Epithelial cell of proximal tubule (primary cell): ENCODE data around the gene ACSS1. TPM values are rescaled to one million over a fixed set of nuclear protein-coding genes. Genes with fewer than 3 reads are reported as not detected.

Experiments
- DNase-seq: peaks from one replicate; pipeline ENCODE4 v3.0.0-alpha.2; 2011; ENCODE audit warnings: low read depth
- H3K4me3 ChIP-seq: 2 replicates; pipeline ENCODE4 v1.5.1; 2011; ENCODE audit warnings: low read depth, mild to moderate bottlenecking, low read length
- total RNA-seq: library from RNA; depleted of rRNA; stranded (reverse); fragments of >200 nt; gene quantifications from 2 replicates; pipeline ENCODE4 v1.2.3, GENCODE V29; 2015
- TF ChIP-seq, protein P1 (sequence below): conservative IDR thresholded peaks from 2 replicates; pipeline ENCODE4 v1.5.1; 2012; ENCODE audit warnings: low read depth, mild to moderate bottlenecking, low read length

The ACSS1 gene
- total RNA-seq, 1 donor from 2014 or later = 3.9 TPM

DNA sequence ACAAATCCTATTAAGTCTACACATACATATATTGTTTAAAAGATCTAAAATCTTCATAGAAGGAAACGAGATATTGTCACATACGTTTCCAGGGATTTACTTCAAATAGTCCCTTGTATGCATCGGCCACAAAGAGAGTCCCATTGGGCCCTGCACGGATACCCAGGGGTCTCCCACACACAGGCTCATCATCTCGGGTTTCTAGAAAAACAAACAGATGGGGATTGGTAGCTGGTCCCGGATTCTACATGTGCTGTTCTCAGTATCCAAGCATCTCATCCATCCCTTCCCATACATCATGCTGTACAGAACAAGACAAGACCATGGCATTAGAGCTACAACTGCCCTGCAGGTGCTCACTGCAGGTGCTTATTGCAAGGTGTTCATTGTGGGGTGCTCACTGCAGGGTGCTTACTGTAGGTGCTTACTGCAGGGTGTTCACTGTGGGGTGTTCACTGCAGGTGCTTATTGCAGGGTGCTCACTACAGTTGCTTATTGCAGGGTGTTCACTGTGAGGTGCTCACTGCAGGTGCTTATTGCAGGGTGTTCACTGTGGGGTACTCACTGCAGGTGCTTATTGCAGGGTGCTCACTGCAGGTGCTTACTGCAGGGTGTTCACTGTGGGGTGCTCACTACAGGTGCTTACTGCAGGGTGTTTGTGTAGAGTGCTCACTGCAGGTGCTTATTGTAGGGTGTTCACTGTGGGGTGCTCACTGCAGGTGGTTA lies 86.4 kb downstream of the ACSS1 start:
- no peak overlapping the region for H3K4me3 ChIP-seq
- TF ChIP-seq, protein P1, sequence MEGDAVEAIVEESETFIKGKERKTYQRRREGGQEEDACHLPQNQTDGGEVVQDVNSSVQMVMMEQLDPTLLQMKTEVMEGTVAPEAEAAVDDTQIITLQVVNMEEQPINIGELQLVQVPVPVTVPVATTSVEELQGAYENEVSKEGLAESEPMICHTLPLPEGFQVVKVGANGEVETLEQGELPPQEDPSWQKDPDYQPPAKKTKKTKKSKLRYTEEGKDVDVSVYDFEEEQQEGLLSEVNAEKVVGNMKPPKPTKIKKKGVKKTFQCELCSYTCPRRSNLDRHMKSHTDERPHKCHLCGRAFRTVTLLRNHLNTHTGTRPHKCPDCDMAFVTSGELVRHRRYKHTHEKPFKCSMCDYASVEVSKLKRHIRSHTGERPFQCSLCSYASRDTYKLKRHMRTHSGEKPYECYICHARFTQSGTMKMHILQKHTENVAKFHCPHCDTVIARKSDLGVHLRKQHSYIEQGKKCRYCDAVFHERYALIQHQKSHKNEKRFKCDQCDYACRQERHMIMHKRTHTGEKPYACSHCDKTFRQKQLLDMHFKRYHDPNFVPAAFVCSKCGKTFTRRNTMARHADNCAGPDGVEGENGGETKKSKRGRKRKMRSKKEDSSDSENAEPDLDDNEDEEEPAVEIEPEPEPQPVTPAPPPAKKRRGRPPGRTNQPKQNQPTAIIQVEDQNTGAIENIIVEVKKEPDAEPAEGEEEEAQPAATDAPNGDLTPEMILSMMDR = no peak
- DNase-seq = no peak

DNA sequence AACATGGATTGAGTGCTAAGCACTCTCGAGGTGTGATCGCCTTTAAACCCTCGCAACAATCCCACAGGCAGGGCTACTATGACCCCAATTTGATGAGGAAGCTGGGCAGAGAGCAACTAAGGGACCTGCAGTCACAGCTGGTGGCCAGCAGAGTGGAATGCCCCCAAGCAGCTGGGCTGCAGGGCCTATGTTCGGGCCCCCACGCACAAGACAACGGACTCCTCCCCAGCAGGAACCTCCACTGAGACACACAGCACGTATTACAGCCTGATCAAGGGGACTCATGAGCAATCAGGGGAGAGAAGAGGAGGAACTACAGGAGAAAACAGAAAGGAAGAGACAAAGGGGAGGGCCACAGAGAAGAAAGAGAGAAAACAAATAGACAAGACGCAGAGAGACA lies 87.2 kb downstream of the ACSS1 start:
- TF ChIP-seq, protein P1 = no peak
- DNase-seq = no peak
- no peak overlapping the region for H3K4me3 ChIP-seq

DNA sequence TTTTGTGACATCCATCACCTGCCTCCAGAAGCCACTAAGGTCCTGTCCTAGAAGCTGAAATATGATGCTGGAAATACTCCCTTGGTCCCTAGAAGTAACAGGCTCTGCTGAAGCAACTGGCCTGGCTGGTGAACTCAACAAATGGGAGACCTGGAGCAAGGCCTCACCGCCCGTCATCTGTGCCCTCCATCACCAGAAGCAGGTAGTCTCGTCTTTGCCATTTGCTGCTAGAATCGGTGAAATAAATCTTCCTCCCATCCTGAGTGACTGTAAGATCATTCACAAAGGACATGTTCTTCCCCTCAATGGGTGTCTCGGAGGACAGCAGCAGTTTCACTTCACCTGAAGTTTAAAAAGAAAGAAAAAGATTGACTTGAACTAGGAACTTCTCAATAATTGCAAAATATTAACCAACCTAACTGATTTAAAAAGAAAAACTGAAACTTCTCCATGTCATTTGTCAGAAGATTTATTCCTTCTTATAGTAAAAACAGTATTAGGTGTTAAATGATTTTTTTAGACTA lies 87.8 kb downstream of the ACSS1 start:
- TF ChIP-seq, protein P1 = no peak
- H3K4me3 ChIP-seq = no peak overlapping the region
- no peak for DNase-seq

DNA sequence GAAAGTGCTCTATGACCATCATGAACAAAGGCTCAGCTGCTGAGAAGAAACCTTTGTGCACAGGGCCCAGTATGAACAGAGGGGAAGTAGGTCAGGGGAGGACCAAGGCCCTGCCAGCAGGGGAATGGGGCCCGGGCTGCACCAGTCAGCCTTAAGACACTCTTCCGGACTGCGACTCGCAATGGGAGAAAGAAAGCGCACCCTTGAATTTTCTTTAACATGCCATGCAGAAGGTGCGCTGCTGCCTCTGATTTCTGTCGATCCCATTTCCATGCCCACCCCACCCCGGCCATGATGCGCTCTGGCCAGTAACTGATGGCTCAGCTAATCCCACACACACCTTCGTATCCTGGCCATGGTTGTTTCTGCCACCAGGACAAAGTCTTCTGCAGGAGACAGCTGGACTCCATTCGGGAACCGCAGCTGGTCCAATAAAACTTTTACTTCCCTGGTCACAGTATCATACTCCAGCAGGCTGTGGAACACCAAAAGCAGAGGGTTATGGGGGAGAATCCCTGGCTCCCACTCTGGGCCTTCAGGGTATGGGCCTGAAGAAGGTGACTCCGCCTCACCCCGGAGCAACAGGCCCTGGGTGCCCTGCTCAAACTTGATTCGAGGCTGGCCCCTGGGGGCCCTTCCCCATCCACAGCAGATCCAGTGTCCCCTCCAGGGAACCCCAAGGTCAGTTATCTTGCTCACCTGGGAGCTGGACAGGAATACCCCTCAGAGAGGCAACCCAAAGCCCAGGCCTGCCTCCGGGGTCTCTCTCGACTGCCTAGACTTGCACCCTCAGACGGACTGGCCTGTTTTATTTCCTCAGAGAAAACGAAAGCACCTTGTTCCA lies 88.5 kb downstream of the ACSS1 start:
- H3K4me3 ChIP-seq = no peak overlapping the region
- TF ChIP-seq, protein P1 = no peak
- no peak for DNase-seq

DNA sequence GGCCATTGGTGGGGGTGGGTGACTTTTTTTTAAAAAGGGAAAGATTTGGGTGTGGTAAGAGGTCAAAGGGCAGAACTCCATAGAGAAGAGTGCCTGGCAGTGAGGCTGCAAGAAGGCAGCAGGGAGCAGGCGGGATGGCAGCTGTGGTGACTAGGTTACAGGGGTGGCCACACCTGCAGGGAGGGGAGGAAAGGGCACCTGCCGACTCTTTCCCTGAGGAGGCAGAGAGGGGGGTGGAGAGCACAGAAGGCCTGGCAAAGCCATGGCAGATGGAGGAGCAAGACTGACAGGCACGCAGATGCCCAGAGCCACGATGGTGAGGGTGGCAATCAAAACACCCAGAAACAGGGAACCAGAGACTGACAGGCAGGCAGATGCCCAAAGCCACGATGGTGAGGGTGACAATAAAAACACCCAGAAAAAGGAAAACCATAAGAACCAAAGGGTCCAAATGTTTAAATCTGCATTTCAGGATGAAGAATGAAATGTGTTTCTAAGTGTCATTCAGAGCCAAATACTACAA lies 89.6 kb downstream of the ACSS1 start:
- no peak overlapping the region for H3K4me3 ChIP-seq
- TF ChIP-seq, protein P1 = no peak
- DNase-seq = no peak

DNA sequence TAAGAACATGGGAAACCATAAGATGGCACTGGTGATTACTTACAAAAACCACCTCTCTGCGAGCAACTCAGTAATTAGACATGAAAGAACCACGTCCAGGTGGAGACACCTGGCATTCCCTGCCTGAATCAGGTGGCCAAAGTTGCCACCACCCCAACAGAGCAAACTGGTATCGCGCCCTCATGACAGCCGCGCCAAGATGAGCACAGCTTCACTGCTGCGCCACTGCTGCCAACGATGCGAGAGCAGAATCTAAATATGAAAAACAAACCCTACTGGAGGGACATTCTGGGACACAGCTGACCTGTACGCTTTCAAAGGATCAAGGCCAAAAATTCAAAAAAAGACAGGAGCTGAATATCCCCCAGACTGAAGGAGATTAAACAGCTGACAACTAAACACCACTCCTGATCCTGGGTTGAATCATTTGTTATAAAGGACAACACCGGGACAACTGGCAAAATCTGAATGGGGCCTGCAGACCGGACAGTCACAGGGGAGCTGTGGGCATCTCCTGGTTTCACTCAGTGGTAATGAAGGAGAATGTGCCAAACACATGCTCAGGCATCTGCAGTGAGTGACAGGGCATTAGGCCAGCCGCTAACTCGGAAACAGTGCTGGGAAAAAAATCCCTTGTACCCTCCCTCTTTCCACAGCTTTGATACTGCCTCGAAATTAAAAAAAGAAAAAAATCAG lies 91.5 kb downstream of the ACSS1 start:
- H3K4me3 ChIP-seq = no peak overlapping the region
- TF ChIP-seq, protein P1 = no peak
- DNase-seq = no peak
